Measurements from ENCODE around the gene CNNM1. TPM values are rescaled to one million over a fixed set of nuclear protein-coding genes. Genes with fewer than 3 reads are reported as not detected.

The CNNM1 gene
- total and polyA plus RNA-seq, 2 donors (not counting 3 experiments of a cell fraction or from before 2014, with no cell fraction given): not detected

DNA sequence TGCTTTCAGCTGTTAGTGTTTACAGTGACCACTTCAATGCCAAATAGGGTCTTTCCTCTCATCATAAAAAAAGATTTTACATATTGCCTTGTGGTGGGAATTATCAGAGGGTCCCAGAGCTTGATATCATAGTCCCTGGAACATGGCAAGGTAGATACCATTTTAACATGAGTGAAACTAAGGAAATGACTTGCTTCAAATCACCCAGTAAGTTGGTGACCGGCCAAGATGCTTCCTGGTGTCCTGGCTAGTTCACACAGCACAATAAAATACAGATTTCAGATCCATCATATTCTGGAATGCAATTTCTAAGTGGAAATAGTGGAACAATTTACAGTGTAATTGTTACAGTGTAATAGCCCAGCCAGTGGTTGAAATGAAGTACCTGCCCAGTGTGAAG is 36.6 kb downstream of the CNNM1 start:
- Histone ChIP-seq H3K9me3 (replicated peaks; ENCODE audit: control insufficient read depth, insufficient read depth, low read length) (no peaks in the 10 kb centered on the region), H3K36me3 (ENCODE audit: control insufficient read depth in 2 of 2, extremely low read depth in 1 of 2, insufficient read depth in 2 of 2, low read length in 2 of 2) (no peaks in the 10 kb centered on the region), H3K4me2 (ENCODE audit: insufficient read depth, low read length) (no peak overlapping the region), H3K27ac (ENCODE audit: insufficient read depth, low read depth, low read length) (no peak overlapping the region), H3K27me3 (ENCODE audit: control insufficient read depth in 2 of 2, insufficient read depth in 2 of 2, low read length in 2 of 2) (peaks cover 30 to 35% of the 10 kb centered on the region in 2 experiments), H3K4me3 (replicated peaks in 1 of 3; ENCODE audit: insufficient read depth in 1 of 3, low read depth in 1 of 3, low read length in 3 of 3) (no peak overlapping the region), H2AFZ (ENCODE audit: low read depth, low read length) (no peak overlapping the region), H3K9ac (replicated peaks; ENCODE audit: extremely low read depth, insufficient read depth, low read length) (no peak overlapping the region), H4K20me1 (replicated peaks; ENCODE audit: control insufficient read depth, extremely low read depth, insufficient read depth, low read length) (no peaks in the 10 kb centered on the region), H3K79me2 (ENCODE audit: control insufficient read depth, insufficient read depth, low read length) (no peaks in the 10 kb centered on the region), H3K4me1 (ENCODE audit: control insufficient read depth, extremely low read depth, insufficient read depth, low read length) (no peaks in the 10 kb centered on the region), H3K9me1 (replicated peaks; ENCODE audit: control insufficient read depth, extremely low read depth, insufficient read depth, low read length) (no peaks in the 10 kb centered on the region)
- no peak for DNase-seq (ENCODE audit: low read depth, low spot score)
- no peak for FAIRE-seq
- CTCF ChIA-PET: no interaction called here
- no TSS peak for BruUV-seq (replicated peaks)
- dilution Hi-C loops (cut with MboI; ENCODE audit: extremely low pct_ligation_motif_present, low sequenced_read_pairs): no loop called here
- POLR2A ChIA-PET: no interaction called here
- intact Hi-C loops (cut with micrococcal nuclease): no loop called here
- TF ChIP-seq, protein P1, sequence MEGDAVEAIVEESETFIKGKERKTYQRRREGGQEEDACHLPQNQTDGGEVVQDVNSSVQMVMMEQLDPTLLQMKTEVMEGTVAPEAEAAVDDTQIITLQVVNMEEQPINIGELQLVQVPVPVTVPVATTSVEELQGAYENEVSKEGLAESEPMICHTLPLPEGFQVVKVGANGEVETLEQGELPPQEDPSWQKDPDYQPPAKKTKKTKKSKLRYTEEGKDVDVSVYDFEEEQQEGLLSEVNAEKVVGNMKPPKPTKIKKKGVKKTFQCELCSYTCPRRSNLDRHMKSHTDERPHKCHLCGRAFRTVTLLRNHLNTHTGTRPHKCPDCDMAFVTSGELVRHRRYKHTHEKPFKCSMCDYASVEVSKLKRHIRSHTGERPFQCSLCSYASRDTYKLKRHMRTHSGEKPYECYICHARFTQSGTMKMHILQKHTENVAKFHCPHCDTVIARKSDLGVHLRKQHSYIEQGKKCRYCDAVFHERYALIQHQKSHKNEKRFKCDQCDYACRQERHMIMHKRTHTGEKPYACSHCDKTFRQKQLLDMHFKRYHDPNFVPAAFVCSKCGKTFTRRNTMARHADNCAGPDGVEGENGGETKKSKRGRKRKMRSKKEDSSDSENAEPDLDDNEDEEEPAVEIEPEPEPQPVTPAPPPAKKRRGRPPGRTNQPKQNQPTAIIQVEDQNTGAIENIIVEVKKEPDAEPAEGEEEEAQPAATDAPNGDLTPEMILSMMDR (IDR thresholded peaks at IDR 0.05; ENCODE audit: extremely low read depth in 1 of 2, insufficient read depth in 1 of 2, low read depth in 1 of 2, low read length in 2 of 2): no peak
- TF ChIP-seq MYC (IDR thresholded peaks at IDR 0.05; ENCODE audit: low read depth, low read length) (no peak), FOS (IDR thresholded peaks at IDR 0.05; ENCODE audit: borderline replicate concordance, insufficient read depth, low read length) (no peak)

DNA sequence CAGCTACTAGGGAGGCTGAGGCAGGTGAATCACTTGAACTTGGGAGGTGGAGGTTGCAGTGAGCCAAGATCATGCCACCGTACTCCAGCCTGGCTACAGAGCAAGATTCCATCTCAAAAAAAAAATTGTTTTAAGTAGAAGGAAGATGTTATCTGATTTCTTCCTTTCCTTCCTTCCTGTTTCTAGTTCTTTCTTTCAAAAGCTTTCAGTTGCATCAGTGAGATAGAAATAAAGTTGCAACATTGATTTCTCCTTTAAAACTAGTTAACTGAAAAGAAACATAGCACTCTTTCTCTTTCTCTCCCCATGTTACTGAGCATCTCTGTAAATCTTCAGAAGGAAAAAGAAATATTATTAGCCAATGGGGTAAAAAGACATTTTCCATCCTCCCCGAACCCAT is 37.5 kb downstream of the CNNM1 start:
- Histone ChIP-seq H3K79me2 (ENCODE audit: control insufficient read depth, insufficient read depth, low read length) (no peaks in the 10 kb centered on the region), H3K27me3 (ENCODE audit: control insufficient read depth in 2 of 2, insufficient read depth in 2 of 2, low read length in 2 of 2) (peaks cover 30 to 32% of the 10 kb centered on the region in 2 experiments), H3K4me1 (ENCODE audit: control insufficient read depth, extremely low read depth, insufficient read depth, low read length) (no peaks in the 10 kb centered on the region), H3K9me1 (replicated peaks; ENCODE audit: control insufficient read depth, extremely low read depth, insufficient read depth, low read length) (no peaks in the 10 kb centered on the region), H2AFZ (ENCODE audit: low read depth, low read length) (no peak overlapping the region), H3K9me3 (replicated peaks; ENCODE audit: control insufficient read depth, insufficient read depth, low read length) (no peaks in the 10 kb centered on the region), H3K27ac (ENCODE audit: insufficient read depth, low read depth, low read length) (no peak overlapping the region), H3K9ac (replicated peaks; ENCODE audit: extremely low read depth, insufficient read depth, low read length) (no peak overlapping the region), H3K4me3 (replicated peaks in 1 of 3; ENCODE audit: insufficient read depth in 1 of 3, low read depth in 1 of 3, low read length in 3 of 3) (no peak overlapping the region), H4K20me1 (replicated peaks; ENCODE audit: control insufficient read depth, extremely low read depth, insufficient read depth, low read length) (no peaks in the 10 kb centered on the region), H3K4me2 (ENCODE audit: insufficient read depth, low read length) (no peak overlapping the region), H3K36me3 (ENCODE audit: control insufficient read depth in 2 of 2, extremely low read depth in 1 of 2, insufficient read depth in 2 of 2, low read length in 2 of 2) (no peaks in the 10 kb centered on the region)
- ChIA-PET POLR2A (no interaction called here), CTCF (interaction anchor here (0.9 kb wide), 1 partner anchor 8 kb away, joined by 3 read pairs; no protein-coding TSS in a partner anchor)
- no peak for DNase-seq (ENCODE audit: low read depth, low spot score)
- TF ChIP-seq, protein P1 (IDR thresholded peaks at IDR 0.05; ENCODE audit: extremely low read depth in 1 of 2, insufficient read depth in 1 of 2, low read depth in 1 of 2, low read length in 2 of 2): no peak
- TF ChIP-seq MYC (IDR thresholded peaks at IDR 0.05; ENCODE audit: low read depth, low read length) (no peak), EZH2 (IDR thresholded peaks at IDR 0.05; ENCODE audit: borderline replicate concordance, low read depth, low read length, severe bottlenecking) (no peak), FOS (IDR thresholded peaks at IDR 0.05; ENCODE audit: borderline replicate concordance, insufficient read depth, low read length) (no peak), GATA2 (IDR thresholded peaks at IDR 0.05; ENCODE audit: insufficient read depth, insufficient read length, low read depth, low read length) (no peak), POLR2A (IDR thresholded peaks at IDR 0.05; ENCODE audit: low read depth, low read length) (no peak), POLR2AphosphoS5 (IDR thresholded peaks at IDR 0.05; ENCODE audit: insufficient read depth, low read depth, low read length) (no peak), JUN (IDR thresholded peaks at IDR 0.05; ENCODE audit: borderline replicate concordance, insufficient read depth, insufficient read length, low read depth) (no peak)
- TF ChIP-seq, protein P2, sequence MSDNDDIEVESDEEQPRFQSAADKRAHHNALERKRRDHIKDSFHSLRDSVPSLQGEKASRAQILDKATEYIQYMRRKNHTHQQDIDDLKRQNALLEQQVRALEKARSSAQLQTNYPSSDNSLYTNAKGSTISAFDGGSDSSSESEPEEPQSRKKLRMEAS (IDR thresholded peaks at IDR 0.05; ENCODE audit: insufficient read depth, insufficient read length): no peak
- BruUV-seq (replicated peaks): no TSS peak
- dilution Hi-C loops (cut with MboI; ENCODE audit: extremely low pct_ligation_motif_present, low sequenced_read_pairs): no loop called here
- intact Hi-C loops (cut with micrococcal nuclease): no loop called here
- FAIRE-seq: no peak

All from endothelial cell of umbilical vein (primary cell).